ENCODE measurements around the gene NDUFV1. TPM values are rescaled to one million over a fixed set of nuclear protein-coding genes. Genes with fewer than 3 reads are reported as not detected.
"Not testable (repeated sequence)": the region's sequence is repeated elsewhere in the genome, so short reads cannot be mapped to it uniquely, and the experiment has no call there.

Gene NDUFV1
- total and polyA plus RNA-seq, 12 donors: 295 to 712 (median 613) TPM

- DNase-seq (no peak), ATAC-seq (no peak)
- intact Hi-C loops (cut with DNase I): loop anchor here in 1 of 10 donors (10.0 kb wide), 1 partner anchor 82 kb away; the partner anchor contains the start of genes CDK2AP2 and PITPNM1
- Histone ChIP-seq H3K36me3 (peaks cover 0 to 46% (median 6%) of the 10 kb centered on the region in 9 donors), H3K9me3 (no peaks in the 10 kb centered on the region), H3K27ac (no peak overlapping the region), H3K4me1 (peaks cover 0 to 42% (median 16%) of the 10 kb centered on the region in 9 donors), H3K4me3 (no peak overlapping the region), H3K27me3 (no peaks in the 10 kb centered on the region)
- 84 to 86% methylated on average over 4 to 5 of the region's 5 CpGs for WGBS, 2 donors
- TF ChIP-seq, protein P1, sequence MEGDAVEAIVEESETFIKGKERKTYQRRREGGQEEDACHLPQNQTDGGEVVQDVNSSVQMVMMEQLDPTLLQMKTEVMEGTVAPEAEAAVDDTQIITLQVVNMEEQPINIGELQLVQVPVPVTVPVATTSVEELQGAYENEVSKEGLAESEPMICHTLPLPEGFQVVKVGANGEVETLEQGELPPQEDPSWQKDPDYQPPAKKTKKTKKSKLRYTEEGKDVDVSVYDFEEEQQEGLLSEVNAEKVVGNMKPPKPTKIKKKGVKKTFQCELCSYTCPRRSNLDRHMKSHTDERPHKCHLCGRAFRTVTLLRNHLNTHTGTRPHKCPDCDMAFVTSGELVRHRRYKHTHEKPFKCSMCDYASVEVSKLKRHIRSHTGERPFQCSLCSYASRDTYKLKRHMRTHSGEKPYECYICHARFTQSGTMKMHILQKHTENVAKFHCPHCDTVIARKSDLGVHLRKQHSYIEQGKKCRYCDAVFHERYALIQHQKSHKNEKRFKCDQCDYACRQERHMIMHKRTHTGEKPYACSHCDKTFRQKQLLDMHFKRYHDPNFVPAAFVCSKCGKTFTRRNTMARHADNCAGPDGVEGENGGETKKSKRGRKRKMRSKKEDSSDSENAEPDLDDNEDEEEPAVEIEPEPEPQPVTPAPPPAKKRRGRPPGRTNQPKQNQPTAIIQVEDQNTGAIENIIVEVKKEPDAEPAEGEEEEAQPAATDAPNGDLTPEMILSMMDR (IDR thresholded peaks at IDR 0.05): no peak
These were observed 20.0 kb upstream of the NDUFV1 start for GRCh38 chr11:67586568-67587250.

- Histone ChIP-seq H3K27ac (peak overlapping the region in 1 of 10 donors; percentile 67), H3K36me3 (peaks cover 0 to 46% (median 6%) of the 10 kb centered on the region in 9 donors), H3K4me1 (peaks cover 0 to 30% (median 9%) of the 10 kb centered on the region in 9 donors), H3K9me3 (no peaks in the 10 kb centered on the region), H3K27me3 (no peaks in the 10 kb centered on the region), H3K4me3 (no peak overlapping the region)
- WGBS, 2 donors: 96% methylated on average over 1 of the region's 1 CpG
- intact Hi-C loops (cut with DNase I): loop anchor here in 1 of 10 donors (10.0 kb wide), 1 partner anchor 83 kb away; the partner anchor contains the start of genes CDK2AP2 and PITPNM1
- TF ChIP-seq, protein P1 (IDR thresholded peaks at IDR 0.05): no peak
- DNase-seq (no peak), ATAC-seq (no peak)
These were observed 18.6 kb upstream of the NDUFV1 start for GRCh38 chr11:67588136-67588503.

- not testable (repeated sequence) for H3K4me3 ChIP-seq, H3K27me3 ChIP-seq, H3K27ac ChIP-seq, H3K9me3 ChIP-seq, ATAC-seq, DNase-seq
- WGBS, 2 donors: 77 to 80% methylated on average over 11 of the region's 11 CpGs
- H3K4me1 ChIP-seq: peaks cover 0 to 28% (median 9%) of the 10 kb centered on the region in 9 donors
- peaks cover 0 to 46% (median 6%) of the 10 kb centered on the region in 9 donors for H3K36me3 ChIP-seq
- intact Hi-C loops (cut with DNase I): loop anchor here in 1 of 10 donors (10.0 kb wide), 1 partner anchor 84 kb away; the partner anchor contains the start of genes CDK2AP2 and PITPNM1
These were observed 17.8 kb upstream of the NDUFV1 start for GRCh38 chr11:67588899-67589415.

- H3K4me3 ChIP-seq: no peak overlapping the region
- ATAC-seq: no peak
- H3K4me1 ChIP-seq: peaks cover 0 to 3% (median 0%) of the 10 kb centered on the region in 9 donors
- TF ChIP-seq, protein P1 (IDR thresholded peaks at IDR 0.05): no peak
- no peak overlapping the region for H3K27ac ChIP-seq
- DNase-seq: no peak
- H3K27me3 ChIP-seq: no peaks in the 10 kb centered on the region
- intact Hi-C loops (cut with DNase I): no loop called here
- H3K9me3 ChIP-seq: peaks cover 0 to 7% (median 0%) of the 10 kb centered on the region in 11 donors
- peaks cover 0 to 16% (median 5%) of the 10 kb centered on the region in 9 donors for H3K36me3 ChIP-seq
- WGBS, 2 donors: 72 to 82% methylated on average over 12 of the region's 12 CpGs
These were observed 13.7 kb upstream of the NDUFV1 start for GRCh38 chr11:67592880-67593564.
